ENCODE measurements around the gene ARID4B. TPM values are rescaled to one million over a fixed set of nuclear protein-coding genes. Genes with fewer than 3 reads are reported as not detected.

The ARID4B gene
- total RNA-seq, 1 experiment from 2014 or later, result 56.6 TPM

- TF ChIP-seq, protein P1, sequence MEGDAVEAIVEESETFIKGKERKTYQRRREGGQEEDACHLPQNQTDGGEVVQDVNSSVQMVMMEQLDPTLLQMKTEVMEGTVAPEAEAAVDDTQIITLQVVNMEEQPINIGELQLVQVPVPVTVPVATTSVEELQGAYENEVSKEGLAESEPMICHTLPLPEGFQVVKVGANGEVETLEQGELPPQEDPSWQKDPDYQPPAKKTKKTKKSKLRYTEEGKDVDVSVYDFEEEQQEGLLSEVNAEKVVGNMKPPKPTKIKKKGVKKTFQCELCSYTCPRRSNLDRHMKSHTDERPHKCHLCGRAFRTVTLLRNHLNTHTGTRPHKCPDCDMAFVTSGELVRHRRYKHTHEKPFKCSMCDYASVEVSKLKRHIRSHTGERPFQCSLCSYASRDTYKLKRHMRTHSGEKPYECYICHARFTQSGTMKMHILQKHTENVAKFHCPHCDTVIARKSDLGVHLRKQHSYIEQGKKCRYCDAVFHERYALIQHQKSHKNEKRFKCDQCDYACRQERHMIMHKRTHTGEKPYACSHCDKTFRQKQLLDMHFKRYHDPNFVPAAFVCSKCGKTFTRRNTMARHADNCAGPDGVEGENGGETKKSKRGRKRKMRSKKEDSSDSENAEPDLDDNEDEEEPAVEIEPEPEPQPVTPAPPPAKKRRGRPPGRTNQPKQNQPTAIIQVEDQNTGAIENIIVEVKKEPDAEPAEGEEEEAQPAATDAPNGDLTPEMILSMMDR (IDR thresholded peaks at IDR 0.05; ENCODE audit: unreplicated experiment), result no peak
- Mint-ChIP-seq H3K36me3 (ENCODE audit: insufficient read depth, unreplicated experiment) (peaks cover 16% of the 10 kb centered on the region), H3K4me1 (ENCODE audit: low read depth, unreplicated experiment) (no peaks in the 10 kb centered on the region), H3K27ac (ENCODE audit: unreplicated experiment) (no peak overlapping the region), H3K27me3 (ENCODE audit: unreplicated experiment) (no peaks in the 10 kb centered on the region), H3K4me3 (ENCODE audit: low read depth, unreplicated experiment) (no peak overlapping the region), H3K9me3 (ENCODE audit: low read depth, unreplicated experiment) (no peaks in the 10 kb centered on the region)
- no TSS peak for BruUV-seq (replicated peaks)
- CTCF ChIA-PET, result interaction anchor here (0.6 kb wide), 1 partner anchor 12 kb away, joined by 3 read pairs; the partner anchor contains the start of genes ARID4B and GGPS1
- no peak for DNase-seq
- intact Hi-C loops (cut with micrococcal nuclease; ENCODE audit: unreplicated experiment), result no loop called here
Measured at GRCh38 chr1:235339746-235340145, 11.8 kb upstream of the ARID4B start.

DNA sequence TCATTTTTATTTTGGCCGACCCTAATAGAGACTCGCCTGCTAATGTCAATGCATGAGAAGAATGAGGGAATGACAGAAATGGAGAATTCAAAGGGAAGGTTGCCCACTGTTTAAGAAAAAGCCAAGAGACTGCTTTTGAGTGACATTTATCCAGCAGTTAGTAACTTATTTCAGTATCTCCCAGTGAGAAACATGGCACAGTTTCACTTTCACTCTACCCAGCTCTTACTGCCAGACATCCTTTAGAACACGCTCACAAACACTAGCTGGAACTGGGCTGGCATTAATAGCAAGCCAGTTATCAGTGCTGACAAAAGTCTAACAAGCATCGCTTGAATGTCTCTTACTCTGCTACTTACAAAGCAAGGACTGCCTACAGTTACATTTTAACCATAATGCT is 8.9 kb upstream of the ARID4B start:
- Mint-ChIP-seq H3K4me3 (ENCODE audit: low read depth, unreplicated experiment) (no peak overlapping the region), H3K4me1 (ENCODE audit: low read depth, unreplicated experiment) (peaks cover 2% of the 10 kb centered on the region), H3K27me3 (ENCODE audit: unreplicated experiment) (no peaks in the 10 kb centered on the region), H3K9me3 (ENCODE audit: low read depth, unreplicated experiment) (no peaks in the 10 kb centered on the region), H3K36me3 (ENCODE audit: insufficient read depth, unreplicated experiment) (peaks cover 5% of the 10 kb centered on the region), H3K27ac (ENCODE audit: unreplicated experiment) (no peak overlapping the region)
- BruUV-seq (replicated peaks), result no TSS peak
- TF ChIP-seq, protein P1 (IDR thresholded peaks at IDR 0.05; ENCODE audit: unreplicated experiment), result no peak
- CTCF ChIA-PET, result no interaction called here
- no peak for DNase-seq
- intact Hi-C loops (cut with micrococcal nuclease; ENCODE audit: unreplicated experiment), result no loop called here

DNA sequence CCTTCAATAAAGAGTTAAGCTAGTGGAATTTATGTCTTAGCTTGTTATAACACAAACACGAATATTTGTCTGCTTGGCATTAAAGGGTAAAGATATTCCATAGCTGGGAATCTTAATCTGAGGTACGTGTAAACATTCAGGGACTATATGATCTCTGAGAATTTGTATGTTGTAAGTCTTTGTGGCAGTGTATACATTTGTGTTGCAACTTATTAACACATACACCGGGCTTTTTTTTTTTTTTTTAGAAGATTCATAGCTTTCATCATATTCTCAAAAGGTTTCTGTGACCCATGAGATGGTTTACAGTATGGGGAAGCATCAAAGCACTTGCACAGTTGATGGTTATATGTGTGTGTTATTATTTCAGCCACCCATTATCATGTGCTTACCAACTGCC is 3.4 kb upstream of the ARID4B start:
- Mint-ChIP-seq H3K27ac (ENCODE audit: unreplicated experiment) (no peak overlapping the region), H3K4me1 (ENCODE audit: low read depth, unreplicated experiment) (peaks cover 14% of the 10 kb centered on the region), H3K27me3 (ENCODE audit: unreplicated experiment) (no peaks in the 10 kb centered on the region), H3K4me3 (ENCODE audit: low read depth, unreplicated experiment) (no peak overlapping the region), H3K9me3 (ENCODE audit: low read depth, unreplicated experiment) (no peaks in the 10 kb centered on the region), H3K36me3 (ENCODE audit: insufficient read depth, unreplicated experiment) (no peaks in the 10 kb centered on the region)
- CTCF ChIA-PET, result interaction anchor here (0.6 to 1.7 kb wide), 2 partner anchors 173 to 613 kb away, joined by 5 to 7 read pairs; partner anchors contain the start of gene B3GALNT2
- DNase-seq, result no peak
- intact Hi-C loops (cut with micrococcal nuclease; ENCODE audit: unreplicated experiment), result no loop called here
- BruUV-seq (replicated peaks), result no TSS peak
- TF ChIP-seq, protein P1 (IDR thresholded peaks at IDR 0.05; ENCODE audit: unreplicated experiment), result no peak

GRCh38 chr1:235330918-235331285 is 2.9 kb upstream of the ARID4B start:
- Mint-ChIP-seq H3K27me3 (ENCODE audit: unreplicated experiment) (no peaks in the 10 kb centered on the region), H3K27ac (ENCODE audit: unreplicated experiment) (no peak overlapping the region), H3K36me3 (ENCODE audit: insufficient read depth, unreplicated experiment) (no peaks in the 10 kb centered on the region), H3K4me3 (ENCODE audit: low read depth, unreplicated experiment) (no peak overlapping the region), H3K4me1 (ENCODE audit: low read depth, unreplicated experiment) (peaks cover 14% of the 10 kb centered on the region), H3K9me3 (ENCODE audit: low read depth, unreplicated experiment) (no peaks in the 10 kb centered on the region)
- BruUV-seq (replicated peaks), result no TSS peak
- DNase-seq, result no peak
- CTCF ChIA-PET, result interaction anchor here (1.7 kb wide), 1 partner anchor 174 kb away, joined by 7 read pairs; the partner anchor contains the start of gene B3GALNT2
- intact Hi-C loops (cut with micrococcal nuclease; ENCODE audit: unreplicated experiment), result no loop called here
- TF ChIP-seq, protein P1 (IDR thresholded peaks at IDR 0.05; ENCODE audit: unreplicated experiment), result no peak
